Ovary (tissue), 9 donors: ENCODE results near the gene BAHCC1. TPM values are rescaled to one million over a fixed set of nuclear protein-coding genes. Genes with fewer than 3 reads are reported as not detected.

Experiments
- DNase-seq, 5 donors: peaks; one replicate each; pipeline ENCODE4 v3.0.0-alpha.2; 2019 to 2020
- H3K27ac ChIP-seq, 2 donors: fragments of 200-600 bp; one replicate each; pipeline versions ENCODE4 v1.5.1 to v1.8.0; 2019 to 2022
- H3K27me3 ChIP-seq: fragments of 200-600 bp; one replicate; pipeline ENCODE4 v1.8.0; 2022
- H3K36me3 ChIP-seq: fragments of 200-600 bp; sonication (generic); one replicate; pipeline ENCODE4 v1.5.1; 2019
- H3K4me1 ChIP-seq: one replicate; pipeline ENCODE4 v1.8.1; 2013; ENCODE audit warnings: mild to moderate bottlenecking, moderate library complexity; ENCODE audit not compliant: insufficient read depth
- H3K4me3 ChIP-seq: fragments of 200-600 bp; sonication (generic); one replicate; pipeline ENCODE4 v1.5.1; 2017
- H3K9me3 ChIP-seq, 2 donors: fragments of 200-600 bp in 1 of 2; sonication (generic) in 1 of 2; one replicate each; pipeline versions ENCODE4 v1.5.1 to v1.8.1; 2013 to 2019; ENCODE audit warnings: mild to moderate bottlenecking in 1 of 2, moderate library complexity in 1 of 2
- EP300 ChIP-seq: sonication (generic); formaldehyde crosslinking; IDR thresholded peaks from one replicate; pipeline ENCODE4 v1.6.1; 2017; ENCODE audit warnings: antibody characterized with exemption
- POLR2A ChIP-seq: fragments of 450-650 bp; IDR thresholded peaks from one replicate; pipeline ENCODE4 v1.6.1; 2017; ENCODE audit warnings: antibody characterized with exemption, mild to moderate bottlenecking, moderate library complexity
- WGBS, 3 donors: extraction: QIAGEN DNeasy Blood & Tissue Kit in 1 of 3; methylation state at CpG; one replicate each; pipeline versions ENCODE4 v1.1.5 to v1.1.7; 2013 to 2017; 5-methylcytosine and 5-hydroxymethylcytosine counted together
- intact Hi-C, 4 donors: fragments of 100-400 bp; cut with DNase I; formaldehyde crosslinking; loops; one replicate each; pipeline versions ENCODE4 v1.11.0 to v1.15.1; 2022 to 2023
- polyA plus RNA-seq, 2 donors: library from polyadenylated mRNA; stranded (reverse); fragments of 200-250 nt in 1 of 2; fragments of 350-450 nt in 1 of 2; fragmentation: Illumina TruSeq in 1 of 2; extraction: RNeasy Lipid Tissue Mini Kit (QIAGEN cat#74804) in 1 of 2; gene quantifications; one replicate each; pipeline ENCODE4 v1.2.3, GENCODE V29; 2013 to 2014
- total RNA-seq, 7 donors: library from RNA; depleted of rRNA in 2 of 7; stranded (reverse); fragments of >200 nt in 2 of 7; fragmentation: NEBNext Ultra II Directional in 3 of 7; extraction: Animal tissue kit (Norgen Biotek cat#: 25700) in 3 of 7; gene quantifications; one replicate each; pipeline versions ENCODE4 v1.1.0 to v1.2.4, GENCODE V29; 2016 to 2023
- TF ChIP-seq, protein P1 (sequence below), 3 donors: fragments of 450-650 bp in 2 of 3; fragments of 200-600 bp in 1 of 3; IDR thresholded peaks; one replicate each; pipeline versions ENCODE4 v1.5.1 to v1.8.0; 2016 to 2022; ENCODE audit warnings: antibody characterized with exemption in 3 of 3, mild to moderate bottlenecking in 1 of 3
- donor health status: DM: no; HTN: no; CAD: no; lungs with moderate emphysema.
- donor health status: DM: no; HTN: no; CAD: no.
- donor health status: Bipolar disorder and iron deficiency.
- donor health status: DM: yes; HTN: yes; CAD: no.
- donor health status: DM: no; HTN: no; CAD: no.
- donor health status: DM: yes; HTN: yes; CAD: no.

BAHCC1 gene
- total and polyA plus RNA-seq, 9 donors, result 1.9 to 31.9 (median 18.4) TPM

DNA sequence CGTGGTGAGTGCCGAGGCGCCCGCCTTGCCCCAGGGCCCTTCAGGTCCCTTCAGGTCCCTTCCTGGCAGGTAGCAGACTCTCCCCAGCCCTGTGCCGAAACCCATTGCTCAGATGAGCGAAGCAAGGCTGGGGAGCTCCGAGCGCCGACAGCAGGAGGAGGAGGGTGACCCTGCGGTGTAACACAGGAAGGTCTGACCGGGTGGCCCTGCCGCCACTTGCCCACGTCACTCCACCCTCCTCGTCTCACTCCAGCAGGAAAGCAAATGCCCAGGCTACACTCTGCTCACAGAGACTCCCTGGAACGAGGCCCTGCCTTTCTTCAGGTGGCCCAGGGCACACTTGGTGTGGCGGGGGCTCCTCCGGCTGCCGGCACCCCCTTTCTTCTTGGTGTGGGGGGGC is 60.1 kb downstream of the BAHCC1 start:
- intact Hi-C loops, result no loop called here
- 93 to 95% (median 93%) methylated on average over 18 of the region's 18 CpGs for WGBS, 3 donors
- no peaks in the 10 kb centered on the region for H3K4me1 ChIP-seq
- no peaks in the 10 kb centered on the region for H3K36me3 ChIP-seq
- no peaks in the 10 kb centered on the region for H3K27me3 ChIP-seq
- no peak for TF ChIP-seq EP300
- TF ChIP-seq POLR2A, result no peak
- TF ChIP-seq, protein P1, sequence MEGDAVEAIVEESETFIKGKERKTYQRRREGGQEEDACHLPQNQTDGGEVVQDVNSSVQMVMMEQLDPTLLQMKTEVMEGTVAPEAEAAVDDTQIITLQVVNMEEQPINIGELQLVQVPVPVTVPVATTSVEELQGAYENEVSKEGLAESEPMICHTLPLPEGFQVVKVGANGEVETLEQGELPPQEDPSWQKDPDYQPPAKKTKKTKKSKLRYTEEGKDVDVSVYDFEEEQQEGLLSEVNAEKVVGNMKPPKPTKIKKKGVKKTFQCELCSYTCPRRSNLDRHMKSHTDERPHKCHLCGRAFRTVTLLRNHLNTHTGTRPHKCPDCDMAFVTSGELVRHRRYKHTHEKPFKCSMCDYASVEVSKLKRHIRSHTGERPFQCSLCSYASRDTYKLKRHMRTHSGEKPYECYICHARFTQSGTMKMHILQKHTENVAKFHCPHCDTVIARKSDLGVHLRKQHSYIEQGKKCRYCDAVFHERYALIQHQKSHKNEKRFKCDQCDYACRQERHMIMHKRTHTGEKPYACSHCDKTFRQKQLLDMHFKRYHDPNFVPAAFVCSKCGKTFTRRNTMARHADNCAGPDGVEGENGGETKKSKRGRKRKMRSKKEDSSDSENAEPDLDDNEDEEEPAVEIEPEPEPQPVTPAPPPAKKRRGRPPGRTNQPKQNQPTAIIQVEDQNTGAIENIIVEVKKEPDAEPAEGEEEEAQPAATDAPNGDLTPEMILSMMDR (IDR thresholded peaks at IDR 0.05), result no peak
- H3K27ac ChIP-seq, result no peak overlapping the region
- no peaks in the 10 kb centered on the region for H3K9me3 ChIP-seq
- DNase-seq, result no peak
- no peak overlapping the region for H3K4me3 ChIP-seq

DNA sequence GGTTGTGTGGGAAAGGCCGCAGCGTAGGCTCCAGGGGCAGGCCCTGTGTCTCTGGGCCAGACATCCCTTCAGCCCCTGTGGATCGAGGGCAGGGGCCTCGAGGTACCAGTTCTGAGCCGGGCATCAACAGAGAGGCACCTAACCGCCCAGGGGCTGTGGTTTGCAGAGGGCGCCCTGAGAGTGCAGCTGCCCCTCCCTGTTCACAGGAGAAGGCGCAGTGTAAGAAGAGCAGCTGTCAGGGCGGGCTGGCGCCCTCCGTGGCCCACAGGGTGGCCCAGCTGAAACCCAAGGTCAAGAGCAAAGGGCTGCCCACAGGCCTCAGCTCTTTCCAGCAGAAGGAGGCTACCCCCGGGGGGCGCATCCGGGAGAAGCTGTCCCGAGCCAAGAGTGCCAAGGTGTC is 60.8 kb downstream of the BAHCC1 start:
- no peak overlapping the region for H3K27ac ChIP-seq
- 72 to 76% (median 73%) methylated on average over 14 to 15 of the region's 15 CpGs for WGBS, 3 donors
- H3K9me3 ChIP-seq, result no peaks in the 10 kb centered on the region
- no peaks in the 10 kb centered on the region for H3K36me3 ChIP-seq
- no peaks in the 10 kb centered on the region for H3K4me1 ChIP-seq
- TF ChIP-seq POLR2A, result no peak
- intact Hi-C loops, result no loop called here
- H3K27me3 ChIP-seq, result no peaks in the 10 kb centered on the region
- no peak for DNase-seq
- H3K4me3 ChIP-seq, result no peak overlapping the region

DNA sequence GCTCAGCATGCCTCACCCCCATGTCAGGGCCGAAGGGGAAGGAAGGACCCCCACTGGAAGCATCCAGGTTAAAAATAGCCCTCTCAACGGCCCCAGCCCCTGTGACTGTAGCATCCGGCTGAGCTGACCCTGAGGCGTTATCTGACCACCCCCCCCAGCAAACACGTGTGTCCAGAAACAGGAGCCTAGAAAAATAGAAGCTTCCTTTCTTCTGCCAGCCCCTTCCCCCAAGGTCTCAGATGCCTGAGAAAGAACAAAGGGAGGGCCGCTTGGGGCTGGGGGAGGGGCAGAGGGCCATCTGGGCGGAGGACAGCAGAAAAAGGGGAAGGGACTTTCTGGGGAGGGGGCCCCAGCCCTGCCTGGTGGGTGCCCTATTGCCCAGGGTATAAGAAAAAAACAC is 61.5 kb downstream of the BAHCC1 start:
- Histone ChIP-seq H3K27ac (no peak overlapping the region), H3K27me3 (no peaks in the 10 kb centered on the region), H3K9me3 (no peaks in the 10 kb centered on the region), H3K4me1 (no peaks in the 10 kb centered on the region), H3K4me3 (no peak overlapping the region), H3K36me3 (no peaks in the 10 kb centered on the region)
- no peak for DNase-seq
- TF ChIP-seq EP300 (no peak), POLR2A (no peak)
- TF ChIP-seq, protein P1 (IDR thresholded peaks at IDR 0.05), result no peak
- 20 to 34% (median 21%) methylated on average over 7 of the region's 7 CpGs for WGBS, 3 donors
- intact Hi-C loops, result no loop called here

DNA sequence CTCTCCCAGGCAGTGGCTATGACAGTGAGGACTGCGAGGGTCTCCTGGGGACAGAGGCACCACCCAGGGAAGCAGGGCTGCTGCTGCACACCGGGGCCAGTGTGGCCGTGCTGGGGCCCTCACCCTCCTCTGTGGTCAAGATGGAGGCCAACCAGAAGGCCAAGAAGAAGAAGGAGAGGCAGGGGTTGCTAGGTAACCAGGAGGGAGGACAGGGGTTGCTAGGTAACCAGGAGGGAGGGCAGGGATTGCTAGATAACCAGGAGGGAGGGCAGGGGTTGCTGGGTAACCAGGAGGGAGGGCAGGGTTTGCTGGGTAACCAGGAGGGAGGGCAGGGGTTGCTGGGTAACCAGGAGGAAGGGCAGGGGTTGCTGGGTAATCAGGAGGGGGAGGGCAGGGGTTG is 62.1 kb downstream of the BAHCC1 start:
- H3K27me3 ChIP-seq, result no peaks in the 10 kb centered on the region
- intact Hi-C loops, result no loop called here

DNA sequence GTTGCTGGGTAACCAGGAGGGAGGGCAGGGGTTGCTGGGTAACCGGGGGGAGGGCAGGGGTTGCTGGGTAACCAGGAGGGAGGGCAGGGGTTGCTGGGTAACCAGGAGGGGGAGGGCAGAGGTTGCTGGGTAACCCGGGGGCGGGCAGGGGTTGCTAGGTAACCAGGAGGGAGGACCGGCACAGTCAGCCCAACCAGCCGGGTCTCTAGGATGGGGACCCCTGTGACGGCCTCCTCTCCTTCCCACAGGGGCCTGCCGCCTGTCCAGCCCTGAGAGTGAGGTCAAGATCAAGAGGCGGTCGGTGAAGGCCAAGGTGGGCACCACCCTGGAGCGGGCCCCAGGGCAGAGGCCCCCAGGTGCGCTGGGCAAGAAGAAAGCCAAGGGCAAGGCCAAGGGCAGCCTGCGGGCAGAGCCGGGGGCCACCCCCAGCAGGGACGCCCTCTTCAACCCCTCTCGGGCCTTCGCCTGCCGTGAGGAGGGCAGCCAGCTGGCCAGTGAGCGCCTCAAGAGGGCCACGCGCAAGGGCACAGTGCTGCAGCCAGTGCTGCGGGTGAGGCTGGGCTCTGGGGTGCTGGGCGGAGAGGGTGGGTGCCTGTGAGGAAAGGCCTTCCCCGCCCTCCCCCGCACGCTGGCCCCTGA is 62.8 kb downstream of the BAHCC1 start:
- no peak overlapping the region for H3K27ac ChIP-seq
- H3K9me3 ChIP-seq, result no peaks in the 10 kb centered on the region
- H3K27me3 ChIP-seq, result no peaks in the 10 kb centered on the region
- no peak for DNase-seq
- no peak overlapping the region for H3K4me3 ChIP-seq
- intact Hi-C loops, result no loop called here
- 89 to 95% (median 93%) methylated on average over 25 of the region's 25 CpGs for WGBS, 3 donors
- no peaks in the 10 kb centered on the region for H3K4me1 ChIP-seq
- H3K36me3 ChIP-seq, result no peaks in the 10 kb centered on the region
- TF ChIP-seq, protein P1 (IDR thresholded peaks at IDR 0.05), result no peak
- no peak for TF ChIP-seq POLR2A
- TF ChIP-seq EP300, result no peak

More for the DNA sequence above, 62.1 kb downstream of the BAHCC1 start:
- no peaks in the 10 kb centered on the region for H3K9me3 ChIP-seq
- no peaks in the 10 kb centered on the region for H3K4me1 ChIP-seq
- no peak overlapping the region for H3K4me3 ChIP-seq
- no peak overlapping the region for H3K27ac ChIP-seq
- WGBS, 3 donors, result 90 to 92% (median 91%) methylated on average over 3 of the region's 3 CpGs
- no peak for DNase-seq
- no peak for TF ChIP-seq EP300
- TF ChIP-seq, protein P1 (IDR thresholded peaks at IDR 0.05), result no peak
- no peak for TF ChIP-seq POLR2A
- H3K36me3 ChIP-seq, result no peaks in the 10 kb centered on the region
